ENCODE results near the gene CYP26A1. TPM values are rescaled to one million over a fixed set of nuclear protein-coding genes. Genes with fewer than 3 reads are reported as not detected.

Gene CYP26A1
- total RNA-seq, 1 experiment from 2014 or later: 0.17 TPM

GRCh38 chr10:93034426-93034825, 39.3 kb upstream of the CYP26A1 start:
- Histone ChIP-seq H4K20me1 (ENCODE audit: insufficient read depth) (no peaks in the 10 kb centered on the region), H2AFZ (ENCODE audit: low read depth, low read length, poor library complexity, severe bottlenecking) (no peak overlapping the region), H3K9me2 (ENCODE audit: insufficient read depth) (no peaks in the 10 kb centered on the region), H3K4me2 (ENCODE audit: low read length) (no peak overlapping the region), H3K27ac (ENCODE audit: low read depth, low read length) (no peak overlapping the region), H3K4me1 (ENCODE audit: control insufficient read depth in 1 of 2, insufficient read depth in 2 of 2, low read length in 2 of 2) (peaks cover 13 to 29% of the 10 kb centered on the region in 2 experiments), H3K9me3 (ENCODE audit: control insufficient read depth in 1 of 2, insufficient read depth in 1 of 2, low read depth in 1 of 2, low read length in 2 of 2) (no peaks in the 10 kb centered on the region), H3K79me2 (ENCODE audit: insufficient read depth, low read length) (no peaks in the 10 kb centered on the region), H3K9ac (ENCODE audit: low read length) (no peak overlapping the region), H3K36me3 (ENCODE audit: control insufficient read depth in 1 of 2, insufficient read depth in 2 of 2, low read length in 2 of 2) (no peaks in the 10 kb centered on the region), H3K27me3 (ENCODE audit: insufficient read depth, low read length) (no peaks in the 10 kb centered on the region), H3K4me3 (replicated peaks in 1 of 2; ENCODE audit: low read depth in 1 of 2, low read length in 2 of 2) (no peak overlapping the region)
- intact Hi-C loops (cut with micrococcal nuclease): loop anchor here (5.0 kb wide), 1 partner anchor 142 kb away; no protein-coding TSS in a partner anchor
- TF ChIP-seq EGR1 (IDR thresholded peaks at IDR 0.05; ENCODE audit: low read depth): no peak
- no peak for DNase-seq (ENCODE audit: low read depth, low spot score)
- ChIA-PET RAD21 (ENCODE audit: low non-redundant PET in 1 of 2, low total read pairs in 2 of 2, uncharacterized antibody in 2 of 2, unreplicated experiment in 2 of 2) (no interaction called here), POLR2A (no interaction called here), CTCF (interaction anchor here (0.6 kb wide), 1 partner anchor 123 kb away, joined by 3 read pairs; no protein-coding TSS in a partner anchor)
- no peak for ATAC-seq
- no TSS peak for BruUV-seq (replicated peaks)

GRCh38 chr10:93039110-93039509, 34.6 kb upstream of the CYP26A1 start:
- H4K20me1 ChIP-seq (ENCODE audit: insufficient read depth): no peaks in the 10 kb centered on the region
- H3K27ac ChIP-seq (ENCODE audit: low read depth, low read length): no peak overlapping the region
- DNase-seq (ENCODE audit: low read depth, low spot score) (no peak), ATAC-seq (no peak)
- no peaks in the 10 kb centered on the region for H3K36me3 ChIP-seq (ENCODE audit: control insufficient read depth in 1 of 2, insufficient read depth in 2 of 2, low read length in 2 of 2)
- no peaks in the 10 kb centered on the region for H3K27me3 ChIP-seq (ENCODE audit: insufficient read depth, low read length)
- H3K79me2 ChIP-seq (ENCODE audit: insufficient read depth, low read length): no peaks in the 10 kb centered on the region
- no peaks in the 10 kb centered on the region for H3K4me1 ChIP-seq (ENCODE audit: control insufficient read depth in 1 of 2, insufficient read depth in 2 of 2, low read length in 2 of 2)
- H3K9me2 ChIP-seq (ENCODE audit: insufficient read depth): no peaks in the 10 kb centered on the region
- POLR2A ChIA-PET: no interaction called here
- no peak overlapping the region for H3K9ac ChIP-seq (ENCODE audit: low read length)
- intact Hi-C loops (cut with micrococcal nuclease): loop anchor here (2.0 kb wide), 1 partner anchor 32 kb away; no protein-coding TSS in a partner anchor
- H3K9me3 ChIP-seq (ENCODE audit: control insufficient read depth in 1 of 2, insufficient read depth in 1 of 2, low read depth in 1 of 2, low read length in 2 of 2): no peaks in the 10 kb centered on the region
- RAD21 ChIA-PET (ENCODE audit: low non-redundant PET in 1 of 2, low total read pairs in 2 of 2, uncharacterized antibody in 2 of 2, unreplicated experiment in 2 of 2): no interaction called here
- BruUV-seq (replicated peaks): no TSS peak
- CTCF ChIA-PET: interaction anchor here (1.3 kb wide), 1 partner anchor 74 kb away, joined by 3 read pairs; no protein-coding TSS in a partner anchor
- no peak overlapping the region for H3K4me3 ChIP-seq (replicated peaks in 1 of 2; ENCODE audit: low read depth in 1 of 2, low read length in 2 of 2)
- no peak overlapping the region for H2AFZ ChIP-seq (ENCODE audit: low read depth, low read length, poor library complexity, severe bottlenecking)
- H3K4me2 ChIP-seq (ENCODE audit: low read length): no peak overlapping the region
- TF ChIP-seq POLR2A (IDR thresholded peaks at IDR 0.05; ENCODE audit: borderline replicate concordance, extremely low read depth, insufficient read depth, insufficient read length) (no peak), EZH2 (IDR thresholded peaks at IDR 0.05) (no peak), YY1 (IDR thresholded peaks at IDR 0.05; ENCODE audit: extremely low read depth, insufficient replicate concordance, low read depth, low read length) (no peak), EGR1 (IDR thresholded peaks at IDR 0.05; ENCODE audit: low read depth) (no peak), RAD21 (IDR thresholded peaks at IDR 0.05; ENCODE audit: low read depth) (no peak), ZFX (IDR thresholded peaks at IDR 0.05) (no peak), POLR2AphosphoS5 (IDR thresholded peaks at IDR 0.05; ENCODE audit: low read depth, low read length) (no peak), MAX (IDR thresholded peaks at IDR 0.05) (no peak), EZH2phosphoT487 (IDR thresholded peaks at IDR 0.05; ENCODE audit: borderline replicate concordance) (no peak), TCF7L2 (IDR thresholded peaks at IDR 0.05; ENCODE audit: borderline replicate concordance, extremely low read depth, insufficient read depth, insufficient read length) (no peak), SIN3A (IDR thresholded peaks at IDR 0.05; ENCODE audit: low read depth) (no peak), CEBPB (IDR thresholded peaks at IDR 0.05; ENCODE audit: low read depth) (no peak)
- TF ChIP-seq, protein P1, sequence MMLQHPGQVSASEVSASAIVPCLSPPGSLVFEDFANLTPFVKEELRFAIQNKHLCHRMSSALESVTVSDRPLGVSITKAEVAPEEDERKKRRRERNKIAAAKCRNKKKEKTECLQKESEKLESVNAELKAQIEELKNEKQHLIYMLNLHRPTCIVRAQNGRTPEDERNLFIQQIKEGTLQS (IDR thresholded peaks at IDR 0.05): no peak
- TF ChIP-seq, protein P2, sequence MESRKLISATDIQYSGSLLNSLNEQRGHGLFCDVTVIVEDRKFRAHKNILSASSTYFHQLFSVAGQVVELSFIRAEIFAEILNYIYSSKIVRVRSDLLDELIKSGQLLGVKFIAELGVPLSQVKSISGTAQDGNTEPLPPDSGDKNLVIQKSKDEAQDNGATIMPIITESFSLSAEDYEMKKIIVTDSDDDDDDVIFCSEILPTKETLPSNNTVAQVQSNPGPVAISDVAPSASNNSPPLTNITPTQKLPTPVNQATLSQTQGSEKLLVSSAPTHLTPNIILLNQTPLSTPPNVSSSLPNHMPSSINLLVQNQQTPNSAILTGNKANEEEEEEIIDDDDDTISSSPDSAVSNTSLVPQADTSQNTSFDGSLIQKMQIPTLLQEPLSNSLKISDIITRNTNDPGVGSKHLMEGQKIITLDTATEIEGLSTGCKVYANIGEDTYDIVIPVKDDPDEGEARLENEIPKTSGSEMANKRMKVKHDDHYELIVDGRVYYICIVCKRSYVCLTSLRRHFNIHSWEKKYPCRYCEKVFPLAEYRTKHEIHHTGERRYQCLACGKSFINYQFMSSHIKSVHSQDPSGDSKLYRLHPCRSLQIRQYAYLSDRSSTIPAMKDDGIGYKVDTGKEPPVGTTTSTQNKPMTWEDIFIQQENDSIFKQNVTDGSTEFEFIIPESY (IDR thresholded peaks at IDR 0.05; ENCODE audit: extremely low read depth, insufficient replicate concordance, low read length): no peak
- TF ChIP-seq, protein P3, sequence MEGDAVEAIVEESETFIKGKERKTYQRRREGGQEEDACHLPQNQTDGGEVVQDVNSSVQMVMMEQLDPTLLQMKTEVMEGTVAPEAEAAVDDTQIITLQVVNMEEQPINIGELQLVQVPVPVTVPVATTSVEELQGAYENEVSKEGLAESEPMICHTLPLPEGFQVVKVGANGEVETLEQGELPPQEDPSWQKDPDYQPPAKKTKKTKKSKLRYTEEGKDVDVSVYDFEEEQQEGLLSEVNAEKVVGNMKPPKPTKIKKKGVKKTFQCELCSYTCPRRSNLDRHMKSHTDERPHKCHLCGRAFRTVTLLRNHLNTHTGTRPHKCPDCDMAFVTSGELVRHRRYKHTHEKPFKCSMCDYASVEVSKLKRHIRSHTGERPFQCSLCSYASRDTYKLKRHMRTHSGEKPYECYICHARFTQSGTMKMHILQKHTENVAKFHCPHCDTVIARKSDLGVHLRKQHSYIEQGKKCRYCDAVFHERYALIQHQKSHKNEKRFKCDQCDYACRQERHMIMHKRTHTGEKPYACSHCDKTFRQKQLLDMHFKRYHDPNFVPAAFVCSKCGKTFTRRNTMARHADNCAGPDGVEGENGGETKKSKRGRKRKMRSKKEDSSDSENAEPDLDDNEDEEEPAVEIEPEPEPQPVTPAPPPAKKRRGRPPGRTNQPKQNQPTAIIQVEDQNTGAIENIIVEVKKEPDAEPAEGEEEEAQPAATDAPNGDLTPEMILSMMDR (IDR thresholded peaks at IDR 0.05 in 2 of 3, conservative IDR thresholded peaks at IDR 0.05 in 1 of 3; ENCODE audit: borderline replicate concordance in 1 of 3, insufficient read depth in 1 of 3, low read depth in 2 of 3, low read length in 2 of 3): no peak
